ENCODE data around the gene PGM2.

The PGM2 gene

GRCh38 chr4:37904824-37905223 is 78.3 kb downstream of the PGM2 start:
- DNase-seq (ENCODE audit: extremely low read depth, low read depth) = no peak
- no peak for TF ChIP-seq CTCF (IDR thresholded peaks at IDR 0.05; ENCODE audit: low read depth, low read length, missing control alignments)

DNA sequence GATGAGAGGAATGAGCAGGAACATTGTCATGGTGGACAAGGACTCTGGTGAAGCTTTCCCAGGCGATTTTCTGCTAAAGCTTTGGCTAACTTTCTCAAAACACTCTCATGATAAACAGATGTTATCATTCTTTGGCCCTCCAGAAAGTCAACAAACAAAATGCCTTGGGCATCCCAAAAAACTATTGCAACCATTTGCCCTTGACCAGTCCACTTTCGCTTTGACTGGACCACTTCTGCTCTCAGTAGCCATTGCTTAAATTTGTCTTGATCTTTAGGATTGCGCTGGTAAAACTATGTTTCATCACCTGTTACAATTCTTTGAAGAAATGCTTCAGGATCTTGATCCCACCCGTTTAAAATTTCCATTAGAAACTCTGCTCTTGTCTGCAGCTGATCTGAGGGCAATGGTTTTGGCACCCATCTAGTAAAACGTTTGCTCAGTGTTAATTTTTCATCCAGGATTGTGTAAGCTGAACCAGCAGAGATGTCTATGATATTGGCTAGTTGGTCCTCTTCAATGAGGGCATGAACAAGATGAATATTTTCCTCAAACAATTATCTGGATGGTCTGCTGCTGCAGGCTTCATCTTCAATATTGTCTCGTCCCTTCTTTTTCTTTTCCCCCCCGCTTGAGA is 79.2 kb downstream of the PGM2 start:
- no peak for DNase-seq (ENCODE audit: extremely low read depth, low read depth)
- TF ChIP-seq CTCF (IDR thresholded peaks at IDR 0.05; ENCODE audit: low read depth, low read length, missing control alignments) = no peak
- no peak overlapping the region for H3K4me3 ChIP-seq (replicated peaks; ENCODE audit: low read depth, low read length)

More at GRCh38 chr4:37904824-37905223, 78.3 kb downstream of the PGM2 start:
- no peak overlapping the region for H3K4me3 ChIP-seq (replicated peaks; ENCODE audit: low read depth, low read length)

DNA sequence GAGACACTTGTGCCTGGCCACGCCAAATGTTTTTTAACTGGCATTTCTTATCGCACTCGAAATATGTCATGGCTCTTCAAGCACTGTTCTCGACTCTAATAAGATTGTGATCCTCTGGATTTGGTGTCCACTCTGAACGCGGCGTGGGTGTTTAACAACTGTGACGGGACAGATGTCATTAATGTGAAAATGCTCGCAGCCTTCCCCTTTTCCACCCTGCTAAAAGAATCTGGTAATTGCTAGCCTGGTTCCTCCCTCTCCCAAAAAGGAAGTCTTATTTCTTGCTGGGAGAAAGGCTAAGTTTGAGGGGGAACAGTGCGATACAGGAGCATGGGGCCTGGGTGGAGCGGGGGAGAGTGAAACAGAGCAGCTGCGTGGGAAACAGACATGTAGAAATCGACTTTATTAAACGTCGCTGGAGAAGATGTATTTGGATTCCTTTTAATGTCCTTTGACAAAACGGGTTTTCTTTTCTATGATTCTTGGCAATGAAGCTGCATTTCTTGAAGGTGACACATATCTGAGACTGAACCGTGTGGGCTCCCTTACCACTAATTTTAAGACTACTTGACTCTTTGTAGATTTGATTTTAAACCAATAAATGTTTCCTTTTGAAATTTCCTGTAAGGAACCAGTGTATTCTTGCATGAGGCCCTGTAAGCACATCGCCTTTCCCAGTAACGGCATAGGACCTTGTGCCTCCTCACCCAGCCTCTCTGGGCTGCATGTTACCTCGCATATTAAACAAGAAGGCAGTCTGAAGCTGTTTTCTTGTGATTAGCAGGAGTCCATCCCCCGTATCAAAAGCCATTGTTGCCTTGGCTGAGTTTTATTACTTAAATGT is 82.2 kb downstream of the PGM2 start:
- TF ChIP-seq CTCF (IDR thresholded peaks at IDR 0.05; ENCODE audit: low read depth, low read length, missing control alignments) = no peak
- no peak for DNase-seq (ENCODE audit: extremely low read depth, low read depth)
- H3K4me3 ChIP-seq (replicated peaks; ENCODE audit: low read depth, low read length) = no peak overlapping the region

- no peak for DNase-seq (ENCODE audit: extremely low read depth, low read depth)
Observed at GRCh38 chr4:37909332-37910090, 83.0 kb downstream of the PGM2 start.

DNA sequence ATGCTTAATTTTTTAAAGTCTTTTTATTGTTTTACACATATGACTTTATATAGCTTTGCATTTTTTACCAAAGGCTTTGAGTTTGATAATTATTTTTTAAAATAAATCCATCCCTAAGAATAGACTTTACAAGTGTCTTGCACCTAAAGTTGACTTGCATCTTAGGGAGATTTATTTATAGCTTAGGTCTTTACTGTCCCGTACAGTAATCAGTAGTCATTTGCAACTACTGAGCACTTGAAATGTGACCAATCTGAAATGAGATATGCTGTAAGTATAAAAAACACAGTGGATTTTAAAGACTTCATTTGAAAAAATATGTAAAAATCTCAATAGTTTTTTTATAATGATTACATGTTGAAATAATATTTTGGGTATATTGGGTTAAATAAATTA is 83.6 kb downstream of the PGM2 start:
- TF ChIP-seq CTCF (IDR thresholded peaks at IDR 0.05; ENCODE audit: low read depth, low read length, missing control alignments) = no peak
- H3K4me3 ChIP-seq (replicated peaks; ENCODE audit: low read depth, low read length) = no peak overlapping the region

More at GRCh38 chr4:37909332-37910090, 83.0 kb downstream of the PGM2 start:
- H3K4me3 ChIP-seq (replicated peaks; ENCODE audit: low read depth, low read length) = no peak overlapping the region
- no peak for TF ChIP-seq CTCF (IDR thresholded peaks at IDR 0.05; ENCODE audit: low read depth, low read length, missing control alignments)

More for the DNA sequence above, 83.6 kb downstream of the PGM2 start:
- no peak for DNase-seq (ENCODE audit: extremely low read depth, low read depth)

All from HFF-Myc (cell line).